ENCODE data around the gene SF3B1.
"Not testable (repeated sequence)": the region's sequence is repeated elsewhere in the genome, so short reads cannot be mapped to it uniquely, and the experiment has no call there.

SF3B1 gene

DNA sequence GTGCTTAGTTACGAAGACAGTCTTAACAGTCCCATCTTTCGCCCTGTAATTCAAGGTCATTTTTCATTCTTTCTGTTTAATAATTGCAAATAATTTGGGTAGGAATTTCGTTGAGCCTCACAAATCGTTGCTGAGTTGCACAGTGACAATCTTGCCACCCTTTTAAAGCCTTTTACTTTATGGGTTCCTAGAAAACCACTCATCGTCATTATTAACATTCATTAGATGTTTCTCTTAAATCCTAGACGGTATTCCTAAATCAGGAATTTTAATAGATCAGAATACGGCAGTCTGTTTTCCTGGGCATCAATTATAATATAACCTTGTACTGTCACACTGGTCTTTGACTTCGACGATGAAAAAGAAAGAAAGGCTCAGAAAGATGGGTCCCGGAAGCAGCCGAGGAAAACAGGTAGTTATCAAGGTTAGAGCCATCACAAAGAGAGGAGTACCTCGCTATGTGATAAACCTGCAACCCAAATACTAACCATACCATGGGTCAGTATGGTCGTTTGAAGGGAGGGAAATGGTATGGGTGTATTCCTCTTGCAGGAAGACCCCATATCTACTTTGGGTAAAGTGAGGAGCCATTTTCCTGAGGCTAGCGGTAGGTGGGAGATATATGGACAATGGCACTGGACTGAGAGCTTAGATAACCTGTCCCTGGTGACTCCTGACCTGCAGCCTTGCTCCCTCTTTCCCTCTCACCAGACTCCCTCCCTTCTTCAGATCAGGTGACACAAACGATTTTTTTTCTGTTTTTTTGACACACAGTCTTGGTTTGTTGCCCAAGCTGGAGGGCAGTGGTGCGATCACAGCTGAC, 981 bp upstream of the SF3B1 start:
- no peak for DNase-seq

DNA sequence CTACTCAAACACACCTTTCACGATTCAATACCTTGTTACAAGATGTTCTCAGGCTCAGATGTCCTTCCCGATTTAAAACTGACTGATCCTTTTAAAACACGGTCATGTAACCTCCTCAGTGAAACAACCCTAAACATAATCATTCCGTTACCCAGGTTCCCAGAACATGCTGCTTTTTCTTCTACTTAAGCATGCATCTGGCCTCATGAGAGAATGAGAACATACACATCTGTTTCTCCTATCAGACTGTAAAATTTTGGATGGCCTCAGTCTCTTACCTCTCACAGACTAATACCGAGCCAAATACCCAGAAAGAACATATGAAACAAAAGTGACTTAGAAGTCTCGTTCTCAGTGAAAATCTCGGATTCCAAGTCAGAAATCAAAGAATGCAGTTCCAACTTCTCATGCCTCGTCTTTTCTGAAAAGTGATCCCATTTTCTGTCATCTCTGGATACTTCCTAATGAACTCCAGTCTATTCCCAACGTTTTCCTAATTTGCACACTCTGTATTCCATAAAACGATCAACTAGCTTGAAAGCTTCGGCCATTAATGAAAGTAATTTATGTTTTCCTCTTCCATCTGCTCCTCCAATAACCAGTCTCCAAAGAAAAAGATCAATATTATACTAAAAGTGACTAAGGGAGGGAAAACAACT, 919 bp downstream of the SF3B1 start:
- DNase-seq: peak in 1 of 3 donors; percentile 19

- not testable (repeated sequence) for DNase-seq
Observed at GRCh38 chr2:197432527-197432926, 2.3 kb downstream of the SF3B1 start.

DNA sequence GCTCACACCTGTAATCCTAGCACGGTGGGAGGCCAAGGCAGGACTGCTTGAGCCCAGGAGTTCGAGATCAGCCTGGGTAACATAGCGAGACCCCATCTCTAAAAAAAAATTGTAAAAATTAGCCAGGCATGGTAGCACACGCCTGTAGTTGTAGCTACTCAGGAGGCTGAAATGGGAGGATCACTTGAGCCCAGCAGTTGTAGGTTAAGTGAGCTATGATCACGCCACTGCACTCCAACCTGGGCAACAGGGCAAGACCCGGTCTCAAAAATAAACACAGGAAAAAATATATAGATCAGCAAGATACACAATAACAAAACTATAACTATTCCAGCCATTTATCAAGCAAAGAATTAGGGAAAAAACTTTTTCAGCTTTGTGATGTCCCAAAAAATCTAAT, 3.0 kb downstream of the SF3B1 start:
- no peak for DNase-seq

- no peak for DNase-seq
Observed at GRCh38 chr2:197427986-197428385, 6.8 kb downstream of the SF3B1 start.

DNA sequence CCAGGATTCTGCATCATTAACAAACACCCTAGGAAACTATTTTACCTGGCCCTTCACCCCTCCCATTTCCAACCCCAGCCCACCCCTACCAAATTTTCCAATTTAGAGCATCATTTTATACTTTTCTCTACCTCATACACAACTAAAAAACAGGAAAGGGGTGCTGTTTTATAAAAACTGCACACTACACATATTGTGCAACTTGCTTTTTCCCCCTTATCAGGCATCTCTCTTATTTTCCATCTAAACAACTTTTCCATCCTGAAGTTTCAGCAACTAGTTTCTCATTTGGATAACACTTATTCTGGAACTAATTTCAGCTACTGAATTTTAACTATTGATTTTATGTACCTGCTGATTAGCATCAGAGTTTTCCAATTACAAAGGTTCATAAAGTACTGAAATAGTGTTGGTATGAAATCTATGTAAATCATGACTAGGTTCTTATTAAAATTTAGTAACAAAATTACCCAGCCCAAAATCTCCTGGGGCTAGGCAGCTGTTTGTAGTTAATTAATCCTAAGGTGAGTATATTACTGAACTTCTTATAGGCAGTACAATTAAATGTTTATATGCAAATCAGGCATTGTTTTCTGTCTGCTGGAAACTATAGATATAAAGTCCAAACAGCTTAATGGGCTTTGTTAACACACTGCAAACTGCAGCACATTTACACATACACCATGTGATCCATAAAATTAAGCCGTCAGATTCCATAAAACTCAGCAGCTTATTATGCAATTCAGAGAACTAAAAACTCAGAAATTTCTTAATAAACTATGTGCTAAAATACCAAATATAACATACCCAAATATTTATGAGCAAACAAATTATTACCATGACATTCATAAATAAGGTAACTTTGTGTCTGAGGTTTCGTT, 7.9 kb downstream of the SF3B1 start:
- DNase-seq: peak in 1 of 3 donors; percentile 24

GRCh38 chr2:197425550-197425949, 9.3 kb downstream of the SF3B1 start:
- DNase-seq: no peak

DNA sequence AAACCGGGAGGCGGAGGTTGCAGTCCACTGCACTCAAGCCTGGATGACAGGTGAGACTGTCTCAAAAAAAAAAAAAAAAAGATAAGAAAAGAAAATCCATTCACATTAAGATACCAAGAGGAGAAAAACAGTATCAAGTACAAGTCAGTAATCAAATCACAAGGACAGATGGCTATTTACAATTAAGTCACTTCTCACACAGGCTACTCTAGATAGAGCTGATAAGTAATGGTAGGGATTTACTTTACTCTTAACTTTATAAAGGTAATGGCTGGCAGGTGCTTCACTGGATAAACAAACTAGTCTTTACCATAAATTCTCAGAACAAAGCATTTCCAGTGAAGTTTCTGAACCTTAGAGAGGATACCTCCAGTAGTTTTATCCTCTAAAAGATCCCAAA, 11.5 kb downstream of the SF3B1 start:
- DNase-seq: no peak

DNA sequence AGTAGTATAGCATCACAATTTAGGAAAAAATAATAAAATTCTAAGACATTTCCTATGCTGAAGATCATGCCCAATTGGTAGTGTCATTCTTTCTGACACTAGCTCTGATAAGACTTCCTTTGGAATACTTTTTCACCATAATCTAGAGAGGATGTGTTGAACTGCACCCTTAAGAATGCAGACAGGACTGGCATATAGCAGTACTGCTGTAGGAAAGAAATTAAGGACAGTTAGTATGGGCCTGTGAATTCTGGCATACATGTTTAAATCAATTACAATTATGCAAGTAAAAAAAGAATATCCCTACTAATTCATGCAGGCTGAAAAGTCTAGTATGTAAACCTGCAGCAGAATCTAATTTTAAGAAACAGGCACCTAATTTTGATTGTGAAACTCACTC, 15.4 kb downstream of the SF3B1 start:
- DNase-seq: no peak

GRCh38 chr2:197416268-197416667, 18.6 kb downstream of the SF3B1 start:
- DNase-seq: no peak

DNA sequence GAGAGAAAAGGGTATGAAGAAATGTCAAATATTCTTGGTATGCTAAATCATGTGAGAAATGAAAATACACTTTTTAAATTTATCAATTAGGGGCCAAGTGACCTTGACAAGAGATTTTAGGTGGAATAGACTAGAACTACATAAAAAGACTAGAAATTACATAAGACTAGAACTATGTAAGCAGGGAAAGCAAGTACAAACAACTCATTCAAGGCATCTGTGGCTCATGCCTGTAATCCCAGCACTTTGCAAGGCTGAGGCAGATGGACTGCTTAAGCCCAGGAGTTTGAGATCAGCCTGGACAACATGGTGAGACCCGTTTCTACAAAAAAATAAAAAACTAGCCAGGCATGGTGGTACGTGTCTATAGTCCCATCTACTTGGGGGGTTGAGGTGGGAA, 20.3 kb downstream of the SF3B1 start:
- DNase-seq: no peak

DNA sequence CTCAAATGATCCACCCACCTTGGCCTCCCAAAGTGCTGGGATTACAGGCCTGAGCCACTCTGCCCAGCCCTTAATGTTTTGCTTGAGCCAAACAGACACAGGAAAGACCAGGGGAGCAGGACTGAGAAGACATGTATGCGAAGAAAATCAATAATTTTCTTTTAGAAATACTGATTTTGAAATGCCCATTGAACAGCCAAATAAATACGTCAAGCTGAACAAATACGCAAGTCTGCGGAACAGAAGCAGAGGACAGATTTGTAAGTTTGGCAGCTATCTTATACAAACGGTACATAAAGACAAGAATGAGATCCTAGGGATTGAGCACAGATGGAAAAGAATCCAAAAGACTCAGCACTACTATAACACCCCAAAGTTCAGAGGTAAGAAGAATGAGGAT, 20.8 kb downstream of the SF3B1 start:
- DNase-seq: no peak

GRCh38 chr2:197405582-197405981, 29.2 kb downstream of the SF3B1 start:
- no peak for DNase-seq

DNA sequence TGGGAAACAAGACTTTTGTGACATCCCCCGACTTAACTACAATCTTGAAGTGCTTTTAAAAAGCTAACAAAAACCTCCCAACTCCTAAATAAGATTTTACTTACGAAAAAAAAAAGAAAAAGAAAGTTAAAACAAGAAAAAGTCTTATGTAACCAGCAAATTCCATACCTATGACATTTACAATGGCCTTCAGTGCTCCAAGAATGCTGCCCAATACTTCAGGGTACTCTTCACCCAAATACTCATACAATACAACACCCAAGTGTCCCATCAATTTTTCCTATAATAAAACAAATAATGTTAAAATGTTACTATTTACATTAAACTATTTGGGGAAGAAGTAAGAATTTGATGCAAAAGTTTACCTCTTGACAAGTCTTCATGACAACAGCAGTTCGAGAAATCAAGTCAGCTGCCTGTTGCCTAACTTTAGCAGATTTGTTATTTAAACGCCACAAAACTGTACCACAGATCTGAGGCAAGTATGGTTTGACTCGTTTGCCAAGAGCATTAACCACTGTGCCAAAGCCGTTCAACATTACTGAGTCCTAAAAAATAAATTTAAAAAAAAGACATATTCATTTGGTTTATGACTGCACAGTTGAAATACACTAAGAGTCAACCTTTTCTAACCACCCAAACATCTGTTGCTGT, 34.8 kb downstream of the SF3B1 start:
- no peak for DNase-seq

GRCh38 chr2:197398913-197399312, 35.9 kb downstream of the SF3B1 start:
- no peak for DNase-seq

- no peak for DNase-seq
Observed at GRCh38 chr2:197391220-197391717, 43.6 kb downstream of the SF3B1 start.

DNA sequence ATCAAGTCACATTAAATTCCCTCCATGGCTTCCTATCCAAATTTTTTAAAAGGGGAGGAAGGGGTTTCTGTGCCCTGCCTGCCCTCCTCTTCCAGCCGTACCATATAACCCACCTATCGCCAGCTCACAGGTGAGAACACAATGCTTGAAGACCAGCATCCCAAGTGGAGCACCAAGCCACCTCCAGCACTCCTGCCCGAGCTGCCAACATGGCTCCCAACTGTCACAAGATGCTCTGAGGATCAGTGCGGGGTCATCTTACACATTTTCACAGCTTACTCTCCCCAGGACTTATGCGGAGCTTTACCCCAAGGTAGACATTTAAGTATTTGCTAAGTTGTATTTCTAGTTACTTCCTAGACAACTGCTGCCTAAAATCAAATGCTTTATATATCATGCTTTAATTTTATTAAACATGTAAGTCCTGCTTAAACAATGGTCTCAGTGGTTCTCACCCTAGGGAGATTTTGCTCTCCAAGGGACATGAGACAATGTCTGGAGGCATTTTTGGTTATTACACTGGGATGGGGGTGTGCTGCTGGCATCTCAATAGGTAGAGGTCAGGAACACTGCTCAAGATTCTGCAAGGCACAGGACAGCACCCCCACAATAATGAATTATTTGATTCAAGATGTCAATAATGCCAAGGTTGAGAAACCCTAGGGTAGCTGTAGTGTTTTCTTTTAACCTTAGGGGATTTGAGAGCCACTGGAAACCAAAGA, 45.8 kb downstream of the SF3B1 start:
- no peak for DNase-seq

DNA sequence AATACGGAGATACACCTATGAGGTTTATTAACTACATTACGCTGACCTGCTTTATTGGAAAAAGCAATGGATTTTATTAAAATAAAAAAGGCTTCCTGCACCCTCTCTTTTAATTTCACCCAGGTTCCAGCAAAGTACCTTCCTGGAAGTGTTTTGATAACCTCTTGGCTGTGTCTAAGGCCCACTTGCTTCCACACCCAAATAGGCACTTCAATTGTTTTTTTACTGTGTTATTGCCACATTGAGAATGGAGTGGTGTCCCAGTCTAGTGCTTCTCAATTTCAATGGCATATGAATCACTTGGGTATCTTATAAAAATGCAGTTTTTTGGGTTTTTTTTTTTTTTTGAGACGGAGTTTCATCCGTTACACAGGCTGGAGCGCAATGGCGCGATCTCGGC, 47.6 kb downstream of the SF3B1 start:
- no peak for DNase-seq

GRCh38 chr2:197386242-197386641, 48.6 kb downstream of the SF3B1 start:
- DNase-seq: no peak

- no peak for DNase-seq
Observed at GRCh38 chr2:197383825-197384224, 51.0 kb downstream of the SF3B1 start.

- DNase-seq: no peak
Observed at GRCh38 chr2:197381641-197382040, 53.2 kb downstream of the SF3B1 start.

DNA sequence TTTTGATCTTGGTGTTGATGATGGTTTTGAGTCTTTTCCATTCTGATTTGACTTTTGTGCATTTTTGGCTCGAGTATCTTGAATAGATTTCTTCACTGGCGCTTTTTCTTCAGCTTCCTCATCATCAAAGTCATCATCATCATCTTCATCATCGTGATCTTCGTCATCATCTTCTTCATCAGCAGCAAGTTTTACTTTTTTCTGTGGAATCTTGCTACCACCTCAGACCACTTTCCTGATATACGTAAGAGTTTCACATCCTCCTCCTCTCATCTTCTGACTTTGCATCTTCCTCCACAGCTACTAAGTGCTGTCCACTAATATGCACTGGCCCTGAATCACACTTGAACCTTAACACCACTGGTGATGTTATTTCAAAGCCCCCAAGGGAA, 54.9 kb downstream of the SF3B1 start:
- not testable (repeated sequence) for DNase-seq
